K562 (cell line): ENCODE data around the gene PCK1.

ENCODE experiments used
- CTCF ChIP-seq, 3 experiments: IDR thresholded peaks in 2 of 3; conservative IDR thresholded peaks in 1 of 3; 2 replicates each; pipeline ENCODE4 v1.5.1; 2011 to 2012; ENCODE audit warnings: low read length in 3 of 3, mild to moderate bottlenecking in 3 of 3, control low read depth in 2 of 3, improper control_type of control experiment in 1 of 3, inconsistent platforms in 1 of 3, low read depth in 1 of 3, mixed read lengths in 1 of 3, moderate library complexity in 1 of 3; ENCODE audit not compliant: insufficient read depth in 2 of 3
- FOXO4 ChIP-seq: fragments of 450-650 bp; formaldehyde crosslinking; IDR thresholded peaks from 2 replicates; pipeline ENCODE4 v1.4.0; 2020; ENCODE audit warnings: mild to moderate bottlenecking, moderate library complexity
- IRF1 ChIP-seq: sonication (generic); formaldehyde crosslinking; IDR thresholded peaks from 2 replicates; pipeline ENCODE4 v1.8.0; 2022; ENCODE audit warnings: missing genetic modification reagents, mild to moderate bottlenecking, borderline replicate concordance
- IRF2 ChIP-seq: sonication (generic); formaldehyde crosslinking; IDR thresholded peaks from 2 replicates; pipeline ENCODE4 v1.8.1; 2022; ENCODE audit warnings: mild to moderate bottlenecking, missing genetic modification reagents
- LARP7 ChIP-seq: fragments of 450-650 bp; IDR thresholded peaks from 2 replicates; pipeline ENCODE4 v1.6.1; 2016
- MEF2A ChIP-seq: IDR thresholded peaks from 2 replicates; pipeline ENCODE4 v1.6.1; 2011; ENCODE audit warnings: low read depth, mild to moderate bottlenecking, low read length, moderate library complexity; ENCODE audit not compliant: control insufficient read depth
- POLR3A ChIP-seq: IDR thresholded peaks from 2 replicates; pipeline ENCODE4 v1.6.1; 2011; ENCODE audit warnings: borderline replicate concordance, mild to moderate bottlenecking, moderate library complexity; ENCODE audit not compliant: insufficient read length, insufficient read depth; ENCODE audit errors: extremely low read depth
- TCF7L2 ChIP-seq: fragments of 150-350 bp; IDR thresholded peaks from 2 replicates; pipeline ENCODE4 v1.6.1; 2016; ENCODE audit warnings: low read depth, mild to moderate bottlenecking, low read length, moderate library complexity
- YY1 ChIP-seq, 3 experiments: IDR thresholded peaks; 2 replicates each; pipeline ENCODE4 v1.6.1; 2011; ENCODE audit warnings: low read length in 2 of 3, mild to moderate bottlenecking in 2 of 3, moderate library complexity in 2 of 3, borderline replicate concordance in 1 of 3, control low read depth in 1 of 3, low read depth in 1 of 3; ENCODE audit not compliant: insufficient read depth in 3 of 3, insufficient replicate concordance in 2 of 3, control insufficient read depth in 1 of 3, insufficient read length in 1 of 3; ENCODE audit errors: extremely low read depth in 1 of 3
- TF ChIP-seq, protein P1 (sequence below): fragments of 250-450 bp; sonication (Bioruptor Pico); IDR thresholded peaks from 2 replicates; pipeline ENCODE4 v1.5.0; 2021; ENCODE audit warnings: mild to moderate bottlenecking, borderline replicate concordance

GRCh38 chr20:57589123-57589727, 28.3 kb downstream of the PCK1 start:
- no peak for TF ChIP-seq YY1 (IDR thresholded peaks at IDR 0.05; ENCODE audit: borderline replicate concordance in 1 of 3, control insufficient read depth in 1 of 3, extremely low read depth in 1 of 3, insufficient read depth in 3 of 3, insufficient read length in 1 of 3, insufficient replicate concordance in 2 of 3, low read depth in 1 of 3, low read length in 2 of 3)
- TF ChIP-seq IRF1 (CRISPR knock-in tag) = no peak
- no peak for TF ChIP-seq MEF2A
- no peak for TF ChIP-seq FOXO4 (CRISPR knock-in tag)
- no peak for TF ChIP-seq IRF2 (CRISPR knock-in tag)
- no peak for TF ChIP-seq CTCF (IDR thresholded peaks at IDR 0.05 in 2 of 3, conservative IDR thresholded peaks at IDR 0.05 in 1 of 3; ENCODE audit: insufficient read depth in 2 of 3, low read depth in 1 of 3, low read length in 3 of 3)
- no peak for TF ChIP-seq TCF7L2
- TF ChIP-seq POLR3A = no peak
- TF ChIP-seq LARP7 = no peak
- TF ChIP-seq, protein P1, sequence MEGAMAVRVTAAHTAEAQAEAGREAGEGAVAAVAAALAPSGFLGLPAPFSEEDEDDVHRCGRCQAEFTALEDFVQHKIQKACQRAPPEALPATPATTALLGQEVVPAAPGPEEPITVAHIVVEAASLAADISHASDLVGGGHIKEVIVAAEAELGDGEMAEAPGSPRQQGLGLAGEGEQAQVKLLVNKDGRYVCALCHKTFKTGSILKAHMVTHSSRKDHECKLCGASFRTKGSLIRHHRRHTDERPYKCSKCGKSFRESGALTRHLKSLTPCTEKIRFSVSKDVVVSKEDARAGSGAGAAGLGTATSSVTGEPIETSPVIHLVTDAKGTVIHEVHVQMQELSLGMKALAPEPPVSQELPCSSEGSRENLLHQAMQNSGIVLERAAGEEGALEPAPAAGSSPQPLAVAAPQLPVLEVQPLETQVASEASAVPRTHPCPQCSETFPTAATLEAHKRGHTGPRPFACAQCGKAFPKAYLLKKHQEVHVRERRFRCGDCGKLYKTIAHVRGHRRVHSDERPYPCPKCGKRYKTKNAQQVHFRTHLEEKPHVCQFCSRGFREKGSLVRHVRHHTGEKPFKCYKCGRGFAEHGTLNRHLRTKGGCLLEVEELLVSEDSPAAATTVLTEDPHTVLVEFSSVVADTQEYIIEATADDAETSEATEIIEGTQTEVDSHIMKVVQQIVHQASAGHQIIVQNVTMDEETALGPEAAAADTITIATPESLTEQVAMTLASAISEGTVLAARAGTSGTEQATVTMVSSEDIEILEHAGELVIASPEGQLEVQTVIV (CRISPR knock-in tag) = no peak
